ENCODE measurements around the gene AFF2. TPM values are rescaled to one million over a fixed set of nuclear protein-coding genes. Genes with fewer than 3 reads are reported as not detected.

AFF2 gene
- total RNA-seq, 1 experiment from 2014 or later, result 0.02 TPM

GRCh38 chrX:148582353-148582752 is 81.9 kb downstream of the AFF2 start:
- DNase-seq (ENCODE audit: low spot score), result no peak

GRCh38 chrX:148588649-148589310 is 88.4 kb downstream of the AFF2 start:
- no peak for DNase-seq (ENCODE audit: low spot score)

DNA sequence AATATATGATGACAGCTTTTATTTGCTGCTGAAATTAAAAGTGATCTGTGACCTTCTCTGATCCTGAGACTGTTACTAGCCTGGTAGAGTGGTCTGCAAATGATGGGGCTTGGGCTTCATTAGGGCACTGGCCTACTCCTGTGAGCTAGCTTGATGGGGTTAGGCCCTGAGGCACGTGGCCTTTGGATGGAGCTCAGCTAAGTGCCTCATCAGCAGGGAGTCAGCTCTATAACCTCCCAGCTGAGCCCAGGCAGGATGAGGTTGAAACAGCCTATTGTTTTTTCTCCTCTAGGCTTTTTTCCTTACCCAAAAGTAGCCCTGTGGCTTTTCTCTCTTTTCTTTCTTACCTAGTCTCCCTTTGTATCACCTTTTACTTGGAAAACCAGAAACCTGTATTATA is 92.2 kb downstream of the AFF2 start:
- no peak for DNase-seq (ENCODE audit: low spot score)

DNA sequence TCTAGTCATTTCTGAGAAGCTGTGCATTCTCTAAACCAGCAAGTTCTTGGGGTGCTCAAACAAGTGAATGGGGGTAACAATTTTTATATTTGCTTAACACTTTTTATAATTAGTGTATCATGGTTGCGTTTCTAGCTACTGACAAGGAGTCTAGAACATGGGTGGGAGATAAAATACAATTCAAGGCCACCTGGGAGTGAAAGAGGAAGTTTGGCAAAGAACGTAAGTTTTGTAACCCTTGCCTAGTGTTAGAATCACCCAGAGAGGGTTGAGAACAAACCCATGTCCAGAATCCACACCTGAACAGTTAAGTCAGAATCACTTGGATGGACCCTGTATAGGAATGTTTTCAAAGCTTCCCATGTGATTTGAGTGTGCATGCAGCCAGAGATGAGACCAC is 92.7 kb downstream of the AFF2 start:
- no peak for DNase-seq (ENCODE audit: low spot score)

GRCh38 chrX:148593987-148594386 is 93.6 kb downstream of the AFF2 start:
- no peak for DNase-seq (ENCODE audit: low spot score)

DNA sequence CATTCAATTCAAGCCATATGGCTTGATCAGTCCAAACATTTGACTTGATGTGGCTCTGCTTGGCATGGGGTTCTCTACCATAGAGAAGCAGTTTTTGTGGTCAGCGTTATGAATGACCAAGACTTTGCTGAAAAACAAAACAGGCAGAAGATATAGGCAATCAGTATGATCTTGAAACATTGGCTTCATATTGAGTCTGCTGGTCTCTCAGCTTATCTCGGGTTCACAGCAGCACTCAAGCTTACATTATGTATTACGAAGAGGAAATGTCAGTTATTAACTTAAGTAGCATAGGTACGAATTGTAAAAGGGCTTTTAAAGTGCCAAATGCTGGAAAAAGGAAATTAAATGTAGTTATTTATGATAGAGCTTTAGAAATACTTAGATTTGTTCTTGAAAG is 99.0 kb downstream of the AFF2 start:
- DNase-seq (ENCODE audit: low spot score), result no peak

GRCh38 chrX:148600131-148600530 is 99.7 kb downstream of the AFF2 start:
- DNase-seq (ENCODE audit: low spot score), result no peak

- DNase-seq (ENCODE audit: low spot score), result no peak
Observed at GRCh38 chrX:148600581-148600980, 100.2 kb downstream of the AFF2 start.

DNA sequence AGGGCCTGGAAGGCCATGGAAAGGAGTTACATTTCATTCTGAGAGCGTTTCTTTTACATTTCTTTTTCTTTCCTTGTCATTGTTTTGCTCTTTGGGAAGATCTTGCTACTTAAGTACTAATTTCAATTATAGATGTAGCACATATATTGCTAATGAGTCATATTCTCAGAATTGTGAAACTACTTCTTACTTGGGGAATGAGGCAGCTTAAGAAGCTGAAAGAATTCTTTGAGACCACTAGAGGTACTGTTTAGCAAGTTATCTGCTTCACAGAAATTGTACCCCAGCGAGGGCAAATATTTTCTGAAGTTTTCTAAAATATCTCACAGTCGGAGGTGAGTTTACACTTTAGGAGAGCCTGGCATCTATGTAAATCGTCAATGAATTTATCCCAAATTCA is 100.6 kb downstream of the AFF2 start:
- peak; percentile 32 for DNase-seq (ENCODE audit: low spot score)

DNA sequence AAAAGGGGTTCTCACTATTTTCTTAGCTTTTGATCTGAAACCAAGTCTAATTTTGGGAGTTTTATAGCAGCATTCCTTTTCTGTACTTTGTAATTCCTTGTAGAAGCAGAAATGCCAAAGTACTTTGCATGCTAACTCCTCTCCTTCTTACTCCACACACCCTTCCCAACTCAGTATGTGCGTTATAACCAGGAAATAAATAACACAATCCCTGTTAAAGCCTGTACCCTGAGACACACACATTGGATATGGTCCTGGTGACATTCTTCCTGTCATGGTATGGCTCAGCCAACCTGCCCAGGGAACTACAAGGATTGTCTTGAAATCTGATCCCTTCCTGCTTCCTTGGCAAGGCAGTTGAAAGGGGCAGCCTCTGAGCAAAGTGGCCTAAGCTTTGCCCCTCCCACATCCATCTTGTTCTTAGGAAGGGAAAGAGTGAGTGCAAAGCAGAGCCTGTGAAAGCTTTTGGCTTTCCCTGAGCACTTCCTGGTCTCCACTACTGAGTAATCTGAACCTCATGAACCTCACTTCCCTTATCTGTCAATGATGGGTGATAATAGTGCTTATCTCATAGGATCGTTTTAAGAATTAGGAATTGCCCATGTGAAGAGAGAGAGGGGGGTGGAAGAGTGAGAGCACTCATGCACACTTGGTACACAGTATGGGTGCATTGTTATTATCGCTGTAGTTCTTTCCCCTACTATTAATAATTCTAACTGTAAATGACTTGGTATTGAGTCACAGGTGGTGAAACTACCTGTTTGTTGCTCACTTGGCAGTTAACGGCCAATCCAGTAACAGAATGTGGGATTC is 109.3 kb downstream of the AFF2 start:
- DNase-seq (ENCODE audit: low spot score), result peak; percentile 55

DNA sequence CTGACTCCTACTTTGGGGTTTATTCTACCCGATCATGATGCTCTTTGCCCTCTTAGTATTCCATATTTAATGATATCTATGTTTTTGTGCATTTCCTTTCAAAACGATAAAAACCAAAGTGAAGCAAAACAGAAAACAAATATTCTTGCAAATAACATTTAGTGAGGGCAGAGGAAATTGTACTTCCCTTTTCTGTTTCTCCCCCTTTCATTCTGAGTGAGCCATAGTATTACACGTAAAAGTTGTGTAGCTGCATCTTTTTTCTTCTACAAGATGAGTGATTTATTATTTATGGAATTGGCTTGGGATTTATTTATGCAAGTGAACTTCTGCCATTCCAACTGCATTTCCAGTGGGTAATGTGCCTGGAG is 109.9 kb downstream of the AFF2 start:
- DNase-seq (ENCODE audit: low spot score), result no peak

DNA sequence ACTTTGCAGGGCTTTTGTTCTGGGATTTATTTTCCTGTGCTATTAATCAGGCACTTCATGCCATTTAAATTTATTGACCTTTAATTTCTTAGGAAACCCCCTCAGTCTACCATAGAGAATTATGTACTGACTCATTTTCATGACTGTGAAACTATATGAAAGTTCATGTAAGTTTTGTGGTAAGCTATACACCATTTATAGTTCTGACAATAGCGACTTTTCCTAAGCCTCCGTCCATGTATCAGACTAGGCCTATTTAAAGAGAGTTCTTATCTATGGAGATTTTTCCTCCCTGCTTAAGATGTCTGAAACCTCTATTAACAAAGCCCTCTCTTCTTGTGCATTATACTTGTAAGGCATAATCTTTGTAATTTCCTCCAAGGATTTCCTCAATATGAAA is 111.6 kb downstream of the AFF2 start:
- no peak for DNase-seq (ENCODE audit: low spot score)

GRCh38 chrX:148612431-148612830 is 112.0 kb downstream of the AFF2 start:
- DNase-seq (ENCODE audit: low spot score), result no peak

- no peak for DNase-seq (ENCODE audit: low spot score)
Observed at GRCh38 chrX:148613636-148614035, 113.2 kb downstream of the AFF2 start.

GRCh38 chrX:148615491-148615890 is 115.1 kb downstream of the AFF2 start:
- no peak for DNase-seq (ENCODE audit: low spot score)

DNA sequence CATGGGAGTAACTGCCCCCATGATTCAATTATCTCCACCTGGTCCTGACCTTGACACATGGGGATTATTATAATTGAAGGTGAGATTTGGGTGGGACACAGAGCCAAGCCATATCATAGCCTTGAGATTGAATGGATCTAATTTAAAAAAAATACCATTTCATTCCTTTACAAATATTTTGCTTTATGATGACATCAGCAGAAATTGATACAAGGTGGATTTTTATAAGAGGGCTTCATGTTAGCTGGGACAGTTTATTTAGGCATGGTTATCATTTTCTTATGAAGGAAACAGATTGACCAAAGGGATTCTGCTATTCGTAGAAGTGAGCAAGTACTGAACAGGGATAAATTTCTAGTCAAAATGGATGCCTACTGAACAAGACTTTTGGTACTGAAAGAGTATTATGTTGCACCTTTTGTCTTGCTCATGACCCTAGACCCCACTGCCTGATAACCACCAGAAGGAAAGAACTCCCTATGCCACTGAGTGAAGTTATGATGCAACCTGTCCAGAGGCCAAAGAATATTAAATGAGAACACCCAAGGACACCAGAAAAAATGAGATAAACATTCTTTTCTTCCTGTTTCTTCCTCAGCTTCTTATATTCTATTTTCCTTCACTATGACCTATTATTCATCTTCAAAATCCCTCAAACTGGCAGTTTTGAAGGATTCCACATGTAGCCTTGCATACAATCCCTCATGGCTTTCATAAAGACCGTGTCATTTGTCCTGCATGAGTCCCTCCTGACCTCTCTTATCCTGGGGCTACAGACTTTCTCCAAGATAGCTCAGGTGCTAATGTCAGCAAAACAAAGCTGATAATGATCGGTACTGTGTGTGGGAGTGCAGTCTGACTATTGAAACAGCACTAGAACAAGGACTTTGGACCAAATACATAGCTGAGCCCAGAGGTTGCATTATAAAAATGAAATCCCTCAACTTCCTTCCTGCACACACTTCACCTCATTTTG is 118.3 kb downstream of the AFF2 start:
- DNase-seq (ENCODE audit: low spot score), result no peak

DNA sequence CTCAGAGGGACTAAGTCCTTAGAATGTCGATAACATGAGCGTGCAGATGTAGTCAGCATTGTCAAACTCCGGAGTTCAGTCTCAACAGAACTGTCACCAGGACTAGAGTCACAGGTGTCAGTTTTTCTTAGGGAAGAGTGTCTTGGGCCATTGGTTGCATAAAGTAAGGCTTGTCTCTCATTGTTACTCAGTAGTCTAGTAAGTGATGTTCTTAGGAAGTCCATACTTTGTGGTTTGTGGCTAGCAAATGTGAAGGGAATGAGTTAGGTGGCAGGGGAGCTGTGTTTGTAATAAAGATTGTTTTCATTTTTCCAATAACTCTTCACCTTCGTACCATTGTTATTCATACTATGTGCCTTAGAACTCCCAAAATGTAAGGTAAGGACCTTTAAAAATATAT is 119.6 kb downstream of the AFF2 start:
- no peak for DNase-seq (ENCODE audit: low spot score)

DNA sequence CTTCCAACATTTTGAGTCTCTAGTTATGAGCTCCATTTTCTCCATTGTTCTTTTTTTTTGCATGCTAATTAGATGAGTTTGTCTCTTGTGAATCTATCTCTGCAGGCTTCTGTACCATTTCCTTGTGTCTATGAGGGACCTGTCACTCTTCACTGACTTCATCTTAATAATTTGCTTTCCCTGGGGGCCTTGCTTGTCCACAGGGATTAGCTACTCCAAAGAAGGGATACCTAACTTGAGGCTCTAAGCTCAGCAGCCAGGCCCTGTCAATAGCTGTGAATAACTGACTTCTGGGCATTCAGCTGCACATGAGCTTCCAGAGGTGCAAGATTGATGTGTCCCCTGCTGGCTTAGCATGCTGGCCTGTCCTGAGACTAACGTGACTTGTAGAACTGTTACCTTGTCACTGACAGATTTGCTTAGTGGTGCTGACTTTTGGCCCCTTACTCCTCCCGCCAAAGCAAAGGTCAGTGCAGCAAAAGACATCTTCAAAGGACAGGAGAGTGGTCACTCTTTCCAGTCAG is 124.6 kb downstream of the AFF2 start:
- DNase-seq (ENCODE audit: low spot score), result no peak

GRCh38 chrX:148628621-148629020 is 128.2 kb downstream of the AFF2 start:
- no peak for DNase-seq (ENCODE audit: low spot score)

DNA sequence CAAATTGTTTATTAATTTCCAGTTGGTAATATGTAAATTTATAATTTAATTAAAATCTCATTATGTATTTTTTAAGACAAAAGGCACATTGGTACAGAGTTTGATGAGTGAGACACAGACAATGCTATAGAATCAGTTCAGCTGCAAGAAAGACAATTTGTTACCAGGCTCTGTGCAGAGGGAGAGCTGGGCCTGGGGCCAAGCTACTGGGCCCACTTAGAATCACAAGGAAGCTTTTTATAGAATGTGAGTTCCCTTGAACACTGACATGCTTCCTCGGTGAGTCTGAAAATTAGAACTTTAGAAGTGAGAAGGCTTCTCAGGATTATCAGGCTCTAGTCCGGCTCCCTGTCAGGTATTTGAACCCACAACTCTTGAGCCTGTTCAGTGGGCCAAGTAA is 129.0 kb downstream of the AFF2 start:
- DNase-seq (ENCODE audit: low spot score), result no peak

DNA sequence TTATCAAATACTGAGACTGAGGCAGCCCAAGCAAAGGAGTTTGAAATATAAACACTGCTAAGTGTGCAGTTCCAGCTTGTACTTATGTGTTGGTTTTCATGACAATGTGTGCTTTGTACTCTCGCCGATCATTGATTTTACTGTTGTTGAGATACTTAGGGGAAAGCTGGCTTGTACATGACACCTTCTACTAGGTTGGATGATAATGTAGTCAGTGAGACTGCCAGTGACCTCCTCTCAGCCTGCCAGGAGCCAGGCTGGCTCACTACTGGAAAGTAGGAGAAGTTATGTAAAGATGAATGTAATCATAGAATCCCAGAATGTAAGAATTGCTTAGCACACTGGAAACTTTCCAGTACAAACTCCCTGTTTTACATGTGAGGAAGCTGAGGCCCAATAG is 132.0 kb downstream of the AFF2 start:
- DNase-seq (ENCODE audit: low spot score), result no peak
